IMR-90 (cell line): ENCODE measurements around the gene KRTAP5-5. TPM values are rescaled to one million over a fixed set of nuclear protein-coding genes. Genes with fewer than 3 reads are reported as not detected.

Experiments used
- ATAC-seq: fragments of 200-7000 bp; cut with Tn5 transposase; 2 replicates; pipeline ENCODE4 v1.9.1; 2020; ENCODE audit warnings: low read depth, mild to moderate bottlenecking, moderate library complexity
- BruUV-seq: library from RNA; stranded (reverse); fragments of 400-500 nt; replicated peaks from 2 replicates; lab custom pipeline; 2021; lab: Mats Ljungman, UMichigan
- CTCF ChIA-PET: fragments of 300-600 bp; formaldehyde crosslinking; extraction: SDS; loops from one replicate; lab custom pipeline; 2021; ENCODE audit warnings: antibody characterized with exemption; lab: Yijun Ruan, JAX
- POLR2A ChIA-PET: fragments of 300-600 bp; sonication (Branson Sonifier 250); formaldehyde crosslinking; loops from one replicate; lab custom pipeline; 2022; ENCODE audit warnings: antibody characterized with exemption; ENCODE audit not compliant: unreplicated experiment; lab: Charles Lee
- DNase-seq: peaks from one replicate; pipeline ENCODE4 v3.0.0; 2013
- H2AFZ ChIP-seq: replicated peaks from 2 replicates; pipeline ENCODE3; 2013; ENCODE audit warnings: low read length, mild to moderate bottlenecking; ENCODE audit not compliant: poor library complexity
- H2AK5ac ChIP-seq: 2 replicates; pipeline ENCODE4 v1.6.1; 2013; ENCODE audit warnings: low read depth, low read length, inconsistent platforms
- H2AK9ac ChIP-seq: replicated peaks from 2 replicates; pipeline ENCODE3; 2013; ENCODE audit warnings: mild to moderate bottlenecking, low read depth, low read length, moderate library complexity; ENCODE audit not compliant: poor library complexity
- H2BK120ac ChIP-seq: 2 replicates; pipeline ENCODE4 v1.6.1; 2013; ENCODE audit warnings: low read depth, low read length, inconsistent platforms
- H2BK15ac ChIP-seq: 3 replicates; pipeline ENCODE4 v1.6.1; 2013; ENCODE audit warnings: low read depth, low read length, inconsistent platforms
- H2BK20ac ChIP-seq: 2 replicates; pipeline ENCODE4 v1.6.1; 2013; ENCODE audit warnings: low read depth, mild to moderate bottlenecking, inconsistent platforms, low read length, moderate library complexity
- H2BK5ac ChIP-seq: 2 replicates; pipeline ENCODE4 v1.6.1; 2013; ENCODE audit warnings: mild to moderate bottlenecking, low read depth, low read length, inconsistent platforms; ENCODE audit not compliant: poor library complexity, severe bottlenecking
- H3K14ac ChIP-seq: replicated peaks from 2 replicates; pipeline ENCODE4 v1.6.1; 2013; ENCODE audit warnings: low read depth, low read length, inconsistent platforms
- H3K18ac ChIP-seq: 2 replicates; pipeline ENCODE4 v1.6.1; 2013; ENCODE audit warnings: low read depth, low read length, control low read depth
- H3K23ac ChIP-seq: 2 replicates; pipeline ENCODE4 v1.6.1; 2013; ENCODE audit warnings: low read depth, low read length, inconsistent platforms
- H3K27ac ChIP-seq: 2 replicates; pipeline ENCODE4 v1.5.1; 2013; ENCODE audit warnings: mild to moderate bottlenecking, control low read depth, low read length; ENCODE audit not compliant: insufficient read depth
- H3K27me3 ChIP-seq: 2 replicates; pipeline ENCODE4 v1.6.1; 2013; ENCODE audit warnings: low read length; ENCODE audit not compliant: control insufficient read depth, insufficient read depth
- H3K36me3 ChIP-seq: 2 replicates; pipeline ENCODE4 v1.6.1; 2013; ENCODE audit warnings: low read length, mixed read lengths; ENCODE audit not compliant: control insufficient read depth, insufficient read depth
- H3K4ac ChIP-seq: 2 replicates; pipeline ENCODE4 v1.6.1; 2013; ENCODE audit warnings: low read depth, low read length, inconsistent platforms
- H3K4me1 ChIP-seq: 2 replicates; pipeline ENCODE4 v1.6.1; 2013; ENCODE audit warnings: low read length, mixed read lengths; ENCODE audit not compliant: control insufficient read depth, insufficient read depth
- H3K4me2 ChIP-seq: 2 replicates; pipeline ENCODE4 v1.6.1; 2013; ENCODE audit warnings: low read depth, mild to moderate bottlenecking, control low read depth, low read length, moderate library complexity
- H3K4me3 ChIP-seq: 2 replicates; pipeline ENCODE4 v1.5.1; 2013; ENCODE audit warnings: low read depth, mild to moderate bottlenecking, control low read depth, low read length, moderate library complexity; ENCODE audit not compliant: insufficient read depth
- H3K56ac ChIP-seq: 2 replicates; pipeline ENCODE4 v1.6.1; 2013; ENCODE audit warnings: low read length, inconsistent platforms; ENCODE audit not compliant: insufficient read depth; ENCODE audit errors: extremely low read depth
- H3K79me1 ChIP-seq, 2 experiments: 2 replicates each; pipeline ENCODE4 v1.6.1; 2013; ENCODE audit warnings: low read length in 2 of 2, inconsistent platforms in 1 of 2, low read depth in 1 of 2
- H3K9ac ChIP-seq: 2 replicates; pipeline ENCODE4 v1.6.1; 2013; ENCODE audit warnings: low read depth, low read length, control low read depth
- H3K9me1 ChIP-seq: 2 replicates; pipeline ENCODE4 v1.6.1; 2013; ENCODE audit warnings: low read length, inconsistent platforms; ENCODE audit not compliant: insufficient read depth
- H3K9me3 ChIP-seq: 2 replicates; pipeline ENCODE4 v1.6.1; 2013; ENCODE audit warnings: low read length; ENCODE audit not compliant: control insufficient read depth, insufficient read depth
- H4K20me1 ChIP-seq: 2 replicates; pipeline ENCODE4 v1.6.1; 2013; ENCODE audit warnings: low read length, inconsistent platforms; ENCODE audit not compliant: insufficient read depth
- H4K5ac ChIP-seq: 2 replicates; pipeline ENCODE4 v1.6.1; 2013; ENCODE audit warnings: mild to moderate bottlenecking, low read depth, low read length, control low read depth
- H4K8ac ChIP-seq, 2 experiments: 2 replicates each; pipeline ENCODE4 v1.6.1; 2013; ENCODE audit warnings: low read depth in 2 of 2, low read length in 2 of 2, control low read depth in 1 of 2, inconsistent platforms in 1 of 2
- H4K91ac ChIP-seq: 2 replicates; pipeline ENCODE4 v1.6.1; 2013; ENCODE audit warnings: low read depth, low read length, inconsistent platforms; ENCODE audit not compliant: insufficient read depth
- BHLHE40 ChIP-seq: fragments of 150-350 bp; IDR thresholded peaks from 2 replicates; pipeline ENCODE4 v1.6.1; 2016; ENCODE audit warnings: mild to moderate bottlenecking, low read depth, low read length
- CEBPB ChIP-seq: IDR thresholded peaks from 2 replicates; pipeline ENCODE4 v1.6.1; 2012; ENCODE audit warnings: low read depth, low read length, improper control_type of control experiment
- CHD1 ChIP-seq: IDR thresholded peaks from 2 replicates; pipeline ENCODE4 v1.6.1; 2012; ENCODE audit warnings: low read depth, low read length, improper control_type of control experiment
- CTCF ChIP-seq: conservative IDR thresholded peaks from 2 replicates; pipeline ENCODE4 v1.5.1; 2012; ENCODE audit warnings: mild to moderate bottlenecking, low read depth, low read length, improper control_type of control experiment
- ELK1 ChIP-seq: fragments of 150-350 bp; IDR thresholded peaks from 2 replicates; pipeline ENCODE4 v1.6.1; 2016; ENCODE audit warnings: low read depth, mild to moderate bottlenecking, low read length, moderate library complexity, borderline replicate concordance
- FOS ChIP-seq: fragments of 150-350 bp; IDR thresholded peaks from 2 replicates; pipeline ENCODE4 v1.6.1; 2016; ENCODE audit warnings: low read depth, low read length
- MAFK ChIP-seq: IDR thresholded peaks from 2 replicates; pipeline ENCODE4 v1.6.1; 2012; ENCODE audit warnings: low read depth, low read length, improper control_type of control experiment
- MAZ ChIP-seq: IDR thresholded peaks from 2 replicates; pipeline ENCODE4 v1.6.1; 2012; ENCODE audit warnings: low read depth, mild to moderate bottlenecking, low read length, improper control_type of control experiment, moderate library complexity, borderline replicate concordance
- MXI1 ChIP-seq: IDR thresholded peaks from 2 replicates; pipeline ENCODE4 v1.6.1; 2012; ENCODE audit warnings: low read depth, mild to moderate bottlenecking, low read length, moderate library complexity, borderline replicate concordance
- NFE2L2 ChIP-seq: fragments of 150-350 bp; IDR thresholded peaks from 2 replicates; pipeline ENCODE4 v1.6.1; 2016; ENCODE audit warnings: low read depth, mild to moderate bottlenecking, low read length
- POLR2A ChIP-seq: IDR thresholded peaks from 2 replicates; pipeline ENCODE4 v1.6.1; 2012; ENCODE audit warnings: mild to moderate bottlenecking, low read depth, low read length
- RAD21 ChIP-seq: IDR thresholded peaks from 2 replicates; pipeline ENCODE4 v1.6.1; 2012; ENCODE audit warnings: low read length, improper control_type of control experiment
- RCOR1 ChIP-seq: IDR thresholded peaks from 2 replicates; pipeline ENCODE4 v1.6.1; 2012; ENCODE audit warnings: mild to moderate bottlenecking, low read length, improper control_type of control experiment; ENCODE audit not compliant: insufficient replicate concordance
- RFX5 ChIP-seq: IDR thresholded peaks from 2 replicates; pipeline ENCODE4 v1.8.0; 2012; ENCODE audit warnings: low read depth, mild to moderate bottlenecking, low read length, moderate library complexity
- WGBS, 2 experiments: methylation state at CpG; one replicate each; pipeline versions ENCODE4 v1.1.5 to v1.1.7; 2013; ENCODE audit warnings: missing lambda C conversion rate in 2 of 2; ENCODE audit not compliant: insufficient read length in 1 of 2; ENCODE audit errors: extremely low coverage in 2 of 2; 5-methylcytosine and 5-hydroxymethylcytosine counted together
- dilution Hi-C: fragments of 300-500 bp; cut with HindIII; formaldehyde crosslinking; loops from one replicate; pipeline ENCODE4 v1.14.3; 2018; ENCODE audit warnings: low sequenced_read_pairs; ENCODE audit not compliant: unreplicated experiment
- in situ Hi-C: fragments of 300-500 bp; cut with MboI; formaldehyde crosslinking; loops from 3 replicates; pipeline ENCODE4 v1.14.3; 2019; ENCODE audit warnings: low sequenced_read_pairs, inconsistent platforms, mixed read lengths
- intact Hi-C: fragments of 100-400 bp; cut with micrococcal nuclease; formaldehyde crosslinking; loops from 2 replicates; pipeline ENCODE4 v1.10.0; 2022
- polyA plus RNA-seq, 3 experiments: library from polyadenylated mRNA; depleted of rRNA; stranded (reverse); fragments of >200 nt; gene quantifications; 2 replicates each; pipeline ENCODE4 v1.2.3, GENCODE V29; 2012; ENCODE audit warnings: low replicate concordance in 1 of 3
- total RNA-seq: library from RNA; depleted of rRNA; stranded (reverse); fragments of >200 nt; gene quantifications from 2 replicates; pipeline ENCODE4 v1.2.3, GENCODE V29; 2012

KRTAP5-5 gene
- total and polyA plus RNA-seq, 2 of the 4 experiments (the other 2 are of a cell fraction): not detected

- Histone ChIP-seq H2BK15ac (no peak overlapping the region), H3K36me3 (no peaks in the 10 kb centered on the region), H2AFZ (no peak overlapping the region), H3K9ac (no peak overlapping the region), H4K91ac (no peak overlapping the region), H3K4me3 (no peak overlapping the region), H4K20me1 (no peaks in the 10 kb centered on the region), H3K14ac (no peak overlapping the region), H3K4me1 (no peaks in the 10 kb centered on the region), H3K4me2 (no peak overlapping the region), H4K8ac (no peak overlapping the region), H3K9me1 (no peaks in the 10 kb centered on the region), H3K23ac (no peak overlapping the region), H3K27me3 (peaks cover 48% of the 10 kb centered on the region), H3K56ac (no peak overlapping the region), H4K5ac (no peak overlapping the region), H3K18ac (no peak overlapping the region), H3K9me3 (no peaks in the 10 kb centered on the region), H2BK20ac (no peak overlapping the region), H2AK9ac (no peak overlapping the region), H2AK5ac (no peak overlapping the region), H3K27ac (no peak overlapping the region), H2BK120ac (no peak overlapping the region), H3K79me1 (no peaks in the 10 kb centered on the region), H3K4ac (no peak overlapping the region), H2BK5ac (no peak overlapping the region)
- intact Hi-C loops: no loop called here
- dilution Hi-C loops: no loop called here
- no peak for TF ChIP-seq CTCF
- TF ChIP-seq MXI1: no peak
- TF ChIP-seq RCOR1: no peak
- TF ChIP-seq ELK1: no peak
- no peak for TF ChIP-seq NFE2L2
- no peak for TF ChIP-seq BHLHE40
- TF ChIP-seq FOS: no peak
- TF ChIP-seq RFX5: no peak
- TF ChIP-seq MAFK: no peak
- no peak for TF ChIP-seq POLR2A
- TF ChIP-seq RAD21: no peak
- no peak for TF ChIP-seq CEBPB
- TF ChIP-seq CHD1: no peak
- TF ChIP-seq MAZ: no peak
- ATAC-seq (no peak), DNase-seq (no peak)
- in situ Hi-C loops: no loop called here
- POLR2A ChIA-PET: no interaction called here
- no CpG with 5 or more reads among the region's 9 CpGs for WGBS, 2 experiments
- no TSS peak for BruUV-seq
- CTCF ChIA-PET: interaction anchor here (0.6 to 0.8 kb wide), 2 partner anchors 13 to 46 kb away, joined by 4 to 7 read pairs; no protein-coding TSS in a partner anchor
Measured at GRCh38 chr11:1592628-1593027, 36.9 kb upstream of the KRTAP5-5 start.
